GM20431 (cell line): ENCODE data around the gene PTPRE.

ENCODE experiments used
- in situ Hi-C: fragments of 300-500 bp; cut with MseI, MboI; formaldehyde crosslinking; loops from one replicate; pipeline ENCODE4 v1.15.0; 2020; ENCODE audit warnings: low sequenced_read_pairs; ENCODE audit not compliant: unreplicated experiment

Gene PTPRE

GRCh38 chr10:127992376-127992775 is 85.5 kb downstream of the PTPRE start:
- in situ Hi-C loops, result no loop called here

GRCh38 chr10:127993056-127993690 is 86.3 kb downstream of the PTPRE start:
- in situ Hi-C loops, result no loop called here

- in situ Hi-C loops, result no loop called here
Measured at GRCh38 chr10:127995939-127996338, 89.0 kb downstream of the PTPRE start.

- in situ Hi-C loops, result no loop called here
Measured at GRCh38 chr10:127996586-127996985, 89.7 kb downstream of the PTPRE start.

GRCh38 chr10:127997271-127997670 is 90.4 kb downstream of the PTPRE start:
- in situ Hi-C loops, result no loop called here

- in situ Hi-C loops, result no loop called here
Measured at GRCh38 chr10:127997937-127998336, 91.0 kb downstream of the PTPRE start.

- in situ Hi-C loops, result no loop called here
Measured at GRCh38 chr10:127998501-127999144, 91.7 kb downstream of the PTPRE start.

GRCh38 chr10:127999297-128000129 is 92.6 kb downstream of the PTPRE start:
- in situ Hi-C loops, result no loop called here

- in situ Hi-C loops, result no loop called here
Measured at GRCh38 chr10:128000471-128001362, 93.8 kb downstream of the PTPRE start.

GRCh38 chr10:128001363-128001745 is 94.5 kb downstream of the PTPRE start:
- in situ Hi-C loops, result no loop called here

GRCh38 chr10:128001849-128002248 is 94.9 kb downstream of the PTPRE start:
- in situ Hi-C loops, result no loop called here

- in situ Hi-C loops, result no loop called here
Measured at GRCh38 chr10:128003521-128003920, 96.6 kb downstream of the PTPRE start.

- in situ Hi-C loops, result no loop called here
Measured at GRCh38 chr10:128005858-128006257, 99.0 kb downstream of the PTPRE start.

- in situ Hi-C loops, result no loop called here
Measured at GRCh38 chr10:128007056-128007455, 100.2 kb downstream of the PTPRE start.

GRCh38 chr10:128007971-128008370 is 101.1 kb downstream of the PTPRE start:
- in situ Hi-C loops, result no loop called here

- in situ Hi-C loops, result no loop called here
Measured at GRCh38 chr10:128008521-128009250, 101.8 kb downstream of the PTPRE start.

GRCh38 chr10:128009372-128010126 is 102.6 kb downstream of the PTPRE start:
- in situ Hi-C loops, result no loop called here

GRCh38 chr10:128011059-128011979 is 104.4 kb downstream of the PTPRE start:
- in situ Hi-C loops, result no loop called here
